Measurements from ENCODE around the gene COG2.

DNA sequence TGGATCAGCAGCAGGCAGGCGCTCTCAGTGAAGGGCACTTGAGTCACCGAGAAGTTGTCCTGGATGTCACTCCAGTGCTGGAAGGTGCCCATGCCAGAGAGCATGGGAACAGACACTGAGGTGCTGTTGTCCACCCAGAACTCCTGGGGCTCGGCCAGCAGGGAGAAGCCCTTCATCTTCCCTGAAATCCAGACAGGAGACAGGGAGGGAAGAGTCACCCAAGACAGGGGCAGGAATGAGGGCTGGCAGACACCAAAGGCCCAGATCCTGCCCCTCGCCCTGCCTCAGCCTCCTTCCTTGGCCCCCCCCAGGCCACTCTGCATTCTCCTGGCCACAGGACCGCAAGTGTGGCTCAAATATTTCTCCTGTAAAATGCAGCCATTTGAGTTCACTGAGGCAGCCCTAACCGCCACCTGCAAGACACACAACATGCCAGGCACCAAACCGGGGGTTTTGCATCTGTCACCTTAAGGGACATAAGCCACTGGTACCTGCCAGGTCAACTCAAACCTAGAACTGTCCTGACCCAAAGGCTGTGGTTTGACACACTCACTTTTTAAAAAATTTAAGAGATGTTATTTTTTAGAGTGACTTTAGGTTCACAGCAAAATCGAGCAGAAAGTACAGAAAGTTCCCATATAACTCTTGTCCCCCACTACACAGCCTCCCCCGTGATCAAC, 63.9 kb downstream of the COG2 start:
- TF ChIP-seq, protein P1, sequence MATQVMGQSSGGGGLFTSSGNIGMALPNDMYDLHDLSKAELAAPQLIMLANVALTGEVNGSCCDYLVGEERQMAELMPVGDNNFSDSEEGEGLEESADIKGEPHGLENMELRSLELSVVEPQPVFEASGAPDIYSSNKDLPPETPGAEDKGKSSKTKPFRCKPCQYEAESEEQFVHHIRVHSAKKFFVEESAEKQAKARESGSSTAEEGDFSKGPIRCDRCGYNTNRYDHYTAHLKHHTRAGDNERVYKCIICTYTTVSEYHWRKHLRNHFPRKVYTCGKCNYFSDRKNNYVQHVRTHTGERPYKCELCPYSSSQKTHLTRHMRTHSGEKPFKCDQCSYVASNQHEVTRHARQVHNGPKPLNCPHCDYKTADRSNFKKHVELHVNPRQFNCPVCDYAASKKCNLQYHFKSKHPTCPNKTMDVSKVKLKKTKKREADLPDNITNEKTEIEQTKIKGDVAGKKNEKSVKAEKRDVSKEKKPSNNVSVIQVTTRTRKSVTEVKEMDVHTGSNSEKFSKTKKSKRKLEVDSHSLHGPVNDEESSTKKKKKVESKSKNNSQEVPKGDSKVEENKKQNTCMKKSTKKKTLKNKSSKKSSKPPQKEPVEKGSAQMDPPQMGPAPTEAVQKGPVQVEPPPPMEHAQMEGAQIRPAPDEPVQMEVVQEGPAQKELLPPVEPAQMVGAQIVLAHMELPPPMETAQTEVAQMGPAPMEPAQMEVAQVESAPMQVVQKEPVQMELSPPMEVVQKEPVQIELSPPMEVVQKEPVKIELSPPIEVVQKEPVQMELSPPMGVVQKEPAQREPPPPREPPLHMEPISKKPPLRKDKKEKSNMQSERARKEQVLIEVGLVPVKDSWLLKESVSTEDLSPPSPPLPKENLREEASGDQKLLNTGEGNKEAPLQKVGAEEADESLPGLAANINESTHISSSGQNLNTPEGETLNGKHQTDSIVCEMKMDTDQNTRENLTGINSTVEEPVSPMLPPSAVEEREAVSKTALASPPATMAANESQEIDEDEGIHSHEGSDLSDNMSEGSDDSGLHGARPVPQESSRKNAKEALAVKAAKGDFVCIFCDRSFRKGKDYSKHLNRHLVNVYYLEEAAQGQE (IDR thresholded peaks at IDR 0.05; ENCODE audit: insufficient read depth in 1 of 2, low read depth in 2 of 2, low read length in 2 of 2) = no peak
- TF ChIP-seq TAF1 (IDR thresholded peaks at IDR 0.05; ENCODE audit: borderline replicate concordance, insufficient read depth, low read length) = no peak
